ENCODE data around the gene LYST.
"Not testable (repeated sequence)": the region's sequence is repeated elsewhere in the genome, so short reads cannot be mapped to it uniquely, and the experiment has no call there.

The LYST gene

GRCh38 chr1:235852887-235853286 is 13.8 kb downstream of the LYST start:
- Histone ChIP-seq H3K23ac (ENCODE audit: low read length in 2 of 2) (no peak overlapping the region), H2BK12ac (ENCODE audit: low read length in 2 of 2) (no peak overlapping the region), H3K27ac (ENCODE audit: low read length, poor library complexity, severe bottlenecking) (no peak overlapping the region), H2AFZ (ENCODE audit: low read depth, low read length) (no peak overlapping the region), H3K27me3 (ENCODE audit: control insufficient read depth in 1 of 2, insufficient read depth in 1 of 2, low read length in 2 of 2) (no peaks in the 10 kb centered on the region), H4K8ac (ENCODE audit: low read length) (no peak overlapping the region), H3K14ac (ENCODE audit: low read length in 2 of 2) (no peak overlapping the region), H3K4me1 (ENCODE audit: control insufficient read depth, insufficient read depth, low read depth, low read length) (no peaks in the 10 kb centered on the region), H2BK5ac (ENCODE audit: low read depth, low read length, poor library complexity, severe bottlenecking) (no peak overlapping the region), H3K79me1 (replicated peaks; ENCODE audit: low read length, poor library complexity, severe bottlenecking) (peaks cover 8% of the 10 kb centered on the region), H3K9me3 (ENCODE audit: control insufficient read depth, low read length) (no peaks in the 10 kb centered on the region), H3K9ac (ENCODE audit: low read length) (no peak overlapping the region), H3K4me3 (ENCODE audit: insufficient read depth in 1 of 2, low read depth in 1 of 2, low read length in 2 of 2) (no peak overlapping the region), H2BK120ac (ENCODE audit: low read depth, low read length) (no peak overlapping the region), H3K36me3 (ENCODE audit: control insufficient read depth in 1 of 2, insufficient read depth in 2 of 2, low read depth in 1 of 2, low read length in 2 of 2) (no peaks in the 10 kb centered on the region), H3K18ac (ENCODE audit: low read depth in 1 of 2, low read length in 2 of 2) (no peak overlapping the region), H3K4ac (ENCODE audit: low read depth in 1 of 2, low read length in 2 of 2) (no peak overlapping the region), H4K91ac (ENCODE audit: low read length) (no peak overlapping the region), H2AK5ac (ENCODE audit: low read length, severe bottlenecking) (no peak overlapping the region), H2BK15ac (ENCODE audit: low read depth, poor library complexity, severe bottlenecking) (no peak overlapping the region), H3K4me2 (ENCODE audit: low read length, poor library complexity, severe bottlenecking) (no peak overlapping the region)
- WGBS = 87% methylated on average over 3 of the region's 3 CpGs
- DNase-seq = no peak

- Histone ChIP-seq H3K9me3 (ENCODE audit: control insufficient read depth, low read length) (no peaks in the 10 kb centered on the region), H3K4ac (ENCODE audit: low read depth in 1 of 2, low read length in 2 of 2) (no peak overlapping the region), H2AK5ac (ENCODE audit: low read length, severe bottlenecking) (no peak overlapping the region), H4K8ac (ENCODE audit: low read length) (no peak overlapping the region), H2BK5ac (ENCODE audit: low read depth, low read length, poor library complexity, severe bottlenecking) (no peak overlapping the region), H2BK12ac (ENCODE audit: low read length in 2 of 2) (no peak overlapping the region), H2BK120ac (ENCODE audit: low read depth, low read length) (no peak overlapping the region), H3K9ac (ENCODE audit: low read length) (no peak overlapping the region), H3K18ac (ENCODE audit: low read depth in 1 of 2, low read length in 2 of 2) (no peak overlapping the region), H3K4me3 (ENCODE audit: insufficient read depth in 1 of 2, low read depth in 1 of 2, low read length in 2 of 2) (no peak overlapping the region), H3K36me3 (ENCODE audit: control insufficient read depth in 1 of 2, insufficient read depth in 2 of 2, low read depth in 1 of 2, low read length in 2 of 2) (no peaks in the 10 kb centered on the region), H4K91ac (ENCODE audit: low read length) (no peak overlapping the region), H3K14ac (ENCODE audit: low read length in 2 of 2) (no peak overlapping the region), H3K4me2 (ENCODE audit: low read length, poor library complexity, severe bottlenecking) (no peak overlapping the region), H3K27ac (ENCODE audit: low read length, poor library complexity, severe bottlenecking) (no peak overlapping the region), H2AFZ (ENCODE audit: low read depth, low read length) (no peak overlapping the region), H3K23ac (ENCODE audit: low read length in 2 of 2) (no peak overlapping the region), H3K79me1 (replicated peaks; ENCODE audit: low read length, poor library complexity, severe bottlenecking) (peaks cover 7% of the 10 kb centered on the region), H2BK15ac (ENCODE audit: low read depth, poor library complexity, severe bottlenecking) (no peak overlapping the region), H3K4me1 (ENCODE audit: control insufficient read depth, insufficient read depth, low read depth, low read length) (no peaks in the 10 kb centered on the region), H3K27me3 (ENCODE audit: control insufficient read depth in 1 of 2, insufficient read depth in 1 of 2, low read length in 2 of 2) (no peaks in the 10 kb centered on the region)
- no peak for DNase-seq
- WGBS = 88% methylated on average over 2 of the region's 3 CpGs
These were observed 14.8 kb downstream of the LYST start for GRCh38 chr1:235851939-235852338.

- not testable (repeated sequence) for H2BK12ac ChIP-seq (ENCODE audit: low read length in 2 of 2); H2BK5ac ChIP-seq (ENCODE audit: low read depth, low read length, poor library complexity, severe bottlenecking); H3K36me3 ChIP-seq (ENCODE audit: control insufficient read depth in 1 of 2, insufficient read depth in 2 of 2, low read depth in 1 of 2, low read length in 2 of 2); H4K8ac ChIP-seq (ENCODE audit: low read length); H3K9me3 ChIP-seq (ENCODE audit: control insufficient read depth, low read length); H3K27me3 ChIP-seq (ENCODE audit: control insufficient read depth in 1 of 2, insufficient read depth in 1 of 2, low read length in 2 of 2); H2AK5ac ChIP-seq (ENCODE audit: low read length, severe bottlenecking); H2BK15ac ChIP-seq (ENCODE audit: low read depth, poor library complexity, severe bottlenecking); H3K4me1 ChIP-seq (ENCODE audit: control insufficient read depth, insufficient read depth, low read depth, low read length); H3K4me2 ChIP-seq (ENCODE audit: low read length, poor library complexity, severe bottlenecking); H2AFZ ChIP-seq (ENCODE audit: low read depth, low read length); H2BK120ac ChIP-seq (ENCODE audit: low read depth, low read length); H3K27ac ChIP-seq (ENCODE audit: low read length, poor library complexity, severe bottlenecking); H3K9ac ChIP-seq (ENCODE audit: low read length); H3K4ac ChIP-seq (ENCODE audit: low read depth in 1 of 2, low read length in 2 of 2); H3K23ac ChIP-seq (ENCODE audit: low read length in 2 of 2); H4K91ac ChIP-seq (ENCODE audit: low read length); H3K4me3 ChIP-seq (ENCODE audit: insufficient read depth in 1 of 2, low read depth in 1 of 2, low read length in 2 of 2); H3K14ac ChIP-seq (ENCODE audit: low read length in 2 of 2); H3K18ac ChIP-seq (ENCODE audit: low read depth in 1 of 2, low read length in 2 of 2); DNase-seq
- 100% methylated on average over 1 of the region's 3 CpGs for WGBS
- peaks cover 11% of the 10 kb centered on the region for H3K79me1 ChIP-seq (replicated peaks; ENCODE audit: low read length, poor library complexity, severe bottlenecking)
These were observed 18.5 kb downstream of the LYST start for GRCh38 chr1:235848251-235848650.

- H2AK5ac ChIP-seq (ENCODE audit: low read length, severe bottlenecking); H3K4me2 ChIP-seq (ENCODE audit: low read length, poor library complexity, severe bottlenecking): not testable (repeated sequence)
These were observed 21.0 kb downstream of the LYST start for GRCh38 chr1:235845656-235846107.

More at GRCh38 chr1:235845656-235846107, 21.0 kb downstream of the LYST start:
- H3K23ac ChIP-seq (ENCODE audit: low read length in 2 of 2); H3K36me3 ChIP-seq (ENCODE audit: control insufficient read depth in 1 of 2, insufficient read depth in 2 of 2, low read depth in 1 of 2, low read length in 2 of 2); H2BK120ac ChIP-seq (ENCODE audit: low read depth, low read length); H3K9me3 ChIP-seq (ENCODE audit: control insufficient read depth, low read length); H3K4me1 ChIP-seq (ENCODE audit: control insufficient read depth, insufficient read depth, low read depth, low read length); DNase-seq; H3K79me1 ChIP-seq (replicated peaks; ENCODE audit: low read length, poor library complexity, severe bottlenecking); H3K27ac ChIP-seq (ENCODE audit: low read length, poor library complexity, severe bottlenecking); H3K4ac ChIP-seq (ENCODE audit: low read depth in 1 of 2, low read length in 2 of 2); H3K4me3 ChIP-seq (ENCODE audit: insufficient read depth in 1 of 2, low read depth in 1 of 2, low read length in 2 of 2); H2BK12ac ChIP-seq (ENCODE audit: low read length in 2 of 2); H2BK5ac ChIP-seq (ENCODE audit: low read depth, low read length, poor library complexity, severe bottlenecking); H2BK15ac ChIP-seq (ENCODE audit: low read depth, poor library complexity, severe bottlenecking); H3K18ac ChIP-seq (ENCODE audit: low read depth in 1 of 2, low read length in 2 of 2); H2AFZ ChIP-seq (ENCODE audit: low read depth, low read length); H4K91ac ChIP-seq (ENCODE audit: low read length); H3K27me3 ChIP-seq (ENCODE audit: control insufficient read depth in 1 of 2, insufficient read depth in 1 of 2, low read length in 2 of 2); H3K14ac ChIP-seq (ENCODE audit: low read length in 2 of 2); H4K8ac ChIP-seq (ENCODE audit: low read length); H3K9ac ChIP-seq (ENCODE audit: low read length): not testable (repeated sequence)
- 72% methylated on average over 5 of the region's 5 CpGs for WGBS

All from mesenchymal stem cell (in vitro differentiated cells and primary cell).